Stimulated activated CD4-positive, alpha-beta T cell treated with anti-CD3 and anti-CD28 coated beads, Interleukin-12 subunit alpha, Interleukin-12 subunit beta, amount 100 ng/mL, for 24 hours (primary cell): ENCODE results near the gene DENND11.
"Not testable (repeated sequence)": the region's sequence is repeated elsewhere in the genome, so short reads cannot be mapped to it uniquely, and the experiment has no call there.

Source experiments
- DNase-seq, 2 experiments: peaks; one replicate each; pipeline ENCODE4 v3.0.0-alpha.2; 2020; ENCODE audit warnings: low read depth in 2 of 2

DENND11 gene

GRCh38 chr7:141706239-141707064 is 4.5 kb upstream of the DENND11 start:
- DNase-seq, result no peak

GRCh38 chr7:141704741-141705140 is 2.8 kb upstream of the DENND11 start:
- DNase-seq, result no peak

DNA sequence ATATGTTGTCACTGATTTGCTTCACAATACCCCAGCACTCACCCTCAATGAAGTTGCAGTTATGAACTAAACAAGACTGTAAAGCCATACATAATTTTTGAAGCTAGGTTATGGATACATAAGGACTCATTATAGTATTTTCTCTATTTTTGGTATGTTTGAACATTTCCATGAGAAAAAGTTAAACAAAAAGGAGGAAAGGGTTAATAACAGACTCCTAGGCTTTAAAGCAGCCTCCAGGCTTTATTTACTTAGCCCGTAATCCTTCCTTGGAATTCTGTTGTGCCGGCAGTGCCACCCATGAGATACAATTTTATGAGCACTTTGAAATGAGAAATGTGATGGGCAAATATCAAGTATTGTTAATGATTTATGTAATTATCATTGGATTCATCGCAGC is 2.1 kb upstream of the DENND11 start:
- DNase-seq, result no peak

GRCh38 chr7:141702892-141703291 is 926 bp upstream of the DENND11 start:
- no peak for DNase-seq

- DNase-seq, result peak; percentile 40 to 51
These were observed 398 bp downstream of the DENND11 start for GRCh38 chr7:141701489-141702046.

DNA sequence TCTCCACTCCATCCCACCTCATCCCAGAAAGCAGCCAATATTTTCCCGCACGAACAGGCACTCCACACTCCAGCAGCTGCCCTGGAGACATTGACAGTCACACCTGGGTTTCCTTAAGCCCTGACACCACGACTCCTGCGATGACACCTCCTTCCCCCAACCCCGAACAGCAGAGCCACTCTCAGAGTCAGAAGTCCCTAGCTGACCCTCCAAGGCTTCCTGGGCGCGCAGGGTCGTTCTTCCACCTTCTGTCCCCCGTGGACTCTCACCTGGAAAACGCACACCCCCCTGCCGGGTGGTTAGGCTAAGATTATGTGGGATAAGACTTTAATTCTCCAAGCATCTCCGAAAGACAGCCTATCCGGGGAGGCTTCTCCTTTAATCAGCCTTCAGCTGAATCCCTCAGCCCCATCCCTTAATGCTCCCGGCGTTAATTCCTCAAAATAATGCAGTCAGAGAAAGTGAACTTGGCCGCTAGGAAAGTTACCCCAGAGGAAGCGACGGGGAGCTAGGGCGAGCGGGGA is 1.1 kb downstream of the DENND11 start:
- no peak for DNase-seq

DNA sequence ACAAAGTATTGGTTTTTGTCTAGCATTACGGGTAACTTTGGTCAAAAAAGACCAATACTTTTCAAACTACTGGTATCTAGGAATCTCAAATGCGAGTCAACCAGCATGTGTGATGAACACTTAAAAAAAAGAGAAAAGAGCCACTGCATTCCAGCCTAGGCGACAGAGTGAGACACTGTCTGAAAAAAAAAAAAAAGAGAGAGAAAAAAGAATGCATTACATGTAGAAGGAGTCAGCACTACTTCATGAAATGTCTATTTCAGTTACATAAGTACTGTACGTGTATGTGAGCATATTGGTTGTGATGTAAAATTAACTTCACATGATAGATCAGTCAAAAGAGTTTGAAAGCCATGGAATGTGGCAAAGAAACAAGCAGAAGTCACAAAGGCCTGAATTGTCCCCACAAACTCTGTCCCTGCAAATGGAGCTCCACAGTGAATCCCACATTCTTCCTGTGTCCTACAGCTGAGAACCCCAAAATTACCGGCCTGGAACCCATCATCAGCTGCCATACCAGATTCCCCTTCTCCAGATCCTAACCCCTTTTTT is 1.6 kb downstream of the DENND11 start:
- DNase-seq, result no peak

DNA sequence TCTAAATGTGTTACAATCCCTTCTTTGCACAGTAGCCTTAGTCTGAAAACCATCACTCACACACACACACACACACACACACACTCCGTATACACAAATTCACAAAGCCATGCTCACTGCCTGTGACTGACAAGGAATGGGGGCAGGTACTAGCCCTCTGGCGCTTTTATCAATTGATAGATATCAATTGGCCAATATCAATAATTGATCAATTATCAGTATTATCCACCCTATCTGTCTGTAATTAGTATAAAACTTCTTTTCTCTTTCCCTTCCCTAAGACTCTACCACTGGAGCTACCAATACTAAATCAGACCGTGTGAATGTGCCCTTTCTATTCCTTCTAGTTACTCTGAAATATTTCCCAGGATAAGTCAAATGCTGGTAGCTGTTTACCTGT is 2.1 kb downstream of the DENND11 start:
- DNase-seq, result no peak

DNA sequence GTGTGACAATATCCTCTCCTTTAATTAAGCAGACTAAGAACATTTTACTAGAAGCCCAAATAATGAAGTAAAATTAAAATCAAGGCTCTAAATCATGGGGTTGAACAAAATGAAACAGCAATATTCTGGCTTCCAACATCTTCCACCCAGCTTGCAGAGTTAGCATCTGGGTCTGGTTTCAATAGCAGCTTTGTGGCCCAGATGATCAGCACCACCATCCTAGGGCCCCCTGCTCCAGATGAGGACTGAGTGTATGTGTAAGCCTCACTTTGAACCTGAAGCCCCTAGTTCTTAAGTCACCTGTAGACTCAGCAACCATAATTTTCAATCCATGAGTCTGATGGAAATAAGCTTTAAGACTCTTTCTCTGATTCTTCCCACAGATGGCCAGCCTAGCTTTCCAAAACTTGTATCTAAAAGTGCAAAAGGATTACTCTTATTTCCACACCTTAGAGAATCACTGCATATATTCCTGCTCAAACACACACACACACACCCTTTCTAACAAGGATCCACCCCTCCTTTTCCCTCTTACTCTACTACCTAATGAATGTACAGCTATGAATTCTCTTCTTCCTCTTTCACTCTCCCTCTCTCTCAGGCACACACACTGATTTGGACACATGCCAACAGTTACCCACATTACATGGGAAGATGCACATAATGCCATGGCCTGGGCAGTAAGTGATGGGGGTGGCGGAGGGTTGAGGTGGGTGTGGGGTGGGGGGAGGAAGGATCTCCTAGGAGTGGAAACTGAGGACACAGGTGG is 3.5 kb downstream of the DENND11 start:
- no peak for DNase-seq

- DNase-seq, result no peak
These were observed 4.6 kb downstream of the DENND11 start for GRCh38 chr7:141697211-141697871.

DNA sequence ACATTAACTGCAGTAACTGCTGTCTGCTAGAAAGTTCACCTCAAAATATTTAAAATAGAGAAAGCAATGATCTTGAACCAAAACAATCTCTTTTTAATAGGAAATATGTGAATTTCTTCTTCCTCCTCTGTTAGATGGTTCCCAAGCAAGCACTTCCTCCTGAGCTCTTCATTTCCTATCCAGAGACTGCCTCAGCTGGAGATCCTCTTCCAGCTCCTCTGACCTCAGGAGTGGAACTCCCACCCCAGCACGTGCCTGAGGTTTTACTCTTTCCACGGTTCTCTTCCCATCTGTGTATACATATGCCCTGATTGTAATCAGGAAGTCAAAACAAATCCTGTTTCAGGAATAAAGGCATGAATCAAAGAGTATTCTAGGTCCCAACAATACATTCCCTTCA is 5.6 kb downstream of the DENND11 start:
- DNase-seq, result no peak

DNA sequence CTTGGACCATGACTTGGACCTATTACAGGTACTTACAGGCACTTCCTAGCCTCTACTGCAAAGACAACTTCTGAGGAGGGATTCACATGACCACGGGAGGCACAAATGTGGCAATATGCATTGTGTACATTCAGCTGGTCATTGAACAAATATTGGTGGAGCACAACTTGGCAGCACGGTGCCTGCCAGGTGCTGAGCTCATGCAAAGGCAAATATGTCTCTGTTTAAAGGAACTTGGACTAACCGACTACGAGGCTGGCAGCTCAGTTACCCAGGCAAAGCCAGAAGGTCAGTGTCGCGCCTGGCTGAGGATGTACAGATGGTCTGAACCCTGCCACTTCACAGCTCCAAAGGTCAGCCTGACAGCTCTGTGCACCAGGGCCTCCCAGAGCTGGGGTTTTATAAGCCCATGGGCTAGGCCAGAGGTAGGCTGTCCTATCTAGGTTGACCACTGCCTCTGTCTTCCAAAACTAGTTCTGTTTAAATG is 6.1 kb downstream of the DENND11 start:
- DNase-seq, result no peak

- no peak for DNase-seq
These were observed 8.9 kb downstream of the DENND11 start for GRCh38 chr7:141693082-141693481.

- DNase-seq, result no peak
These were observed 10.0 kb downstream of the DENND11 start for GRCh38 chr7:141691961-141692360.

DNA sequence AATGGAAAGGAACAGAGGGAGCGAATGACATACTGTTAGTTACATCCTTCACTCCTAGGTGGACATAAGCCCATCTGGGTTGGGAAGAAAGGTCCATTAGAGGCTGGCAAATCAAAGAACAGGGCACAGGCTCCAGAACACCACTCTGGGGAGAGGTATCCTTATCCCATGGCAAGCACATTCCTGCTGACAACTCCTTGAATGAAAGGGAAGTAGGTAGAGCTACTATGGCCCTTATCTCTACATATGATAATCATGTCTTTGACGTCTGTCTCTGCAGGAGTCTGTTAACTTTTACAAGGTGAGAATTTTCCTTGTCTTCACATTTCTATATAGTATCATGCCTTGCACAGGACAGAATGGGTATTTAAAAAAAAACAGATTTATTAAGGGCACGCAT is 10.4 kb downstream of the DENND11 start:
- DNase-seq, result no peak

DNA sequence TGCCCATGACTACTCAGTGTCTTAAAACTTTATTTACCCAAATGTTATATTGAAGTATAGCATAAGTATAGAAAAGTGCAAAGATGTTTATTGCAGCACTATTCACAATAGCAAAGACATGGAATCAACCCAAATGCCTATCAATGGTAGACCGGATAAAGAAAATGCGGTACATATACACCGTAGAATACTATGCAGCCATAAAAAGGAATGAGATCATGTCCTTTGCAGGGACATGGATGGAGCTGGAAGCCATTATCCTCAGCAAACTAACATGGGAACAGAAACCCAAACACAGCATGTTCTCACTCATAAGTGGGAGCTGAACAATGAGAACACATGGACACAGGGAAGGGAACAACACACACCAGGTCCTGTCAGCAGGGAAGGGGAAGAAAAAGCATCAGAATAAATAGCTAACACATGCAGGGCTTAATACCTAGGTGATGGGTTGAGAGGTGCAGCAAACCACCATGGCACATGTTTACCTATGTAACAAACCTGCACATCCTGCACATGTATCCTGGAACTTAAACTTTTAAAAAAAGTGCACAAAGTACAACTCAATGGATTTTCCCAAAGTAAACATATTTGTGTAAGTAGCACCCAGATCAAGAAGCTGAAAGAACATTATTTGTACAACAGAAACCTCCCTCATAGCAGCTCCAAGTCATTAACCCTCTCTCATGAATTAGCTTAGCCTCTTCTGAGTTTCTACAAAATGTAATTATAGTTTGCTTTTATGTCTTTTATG is 12.7 kb downstream of the DENND11 start:
- not testable (repeated sequence) for DNase-seq

DNA sequence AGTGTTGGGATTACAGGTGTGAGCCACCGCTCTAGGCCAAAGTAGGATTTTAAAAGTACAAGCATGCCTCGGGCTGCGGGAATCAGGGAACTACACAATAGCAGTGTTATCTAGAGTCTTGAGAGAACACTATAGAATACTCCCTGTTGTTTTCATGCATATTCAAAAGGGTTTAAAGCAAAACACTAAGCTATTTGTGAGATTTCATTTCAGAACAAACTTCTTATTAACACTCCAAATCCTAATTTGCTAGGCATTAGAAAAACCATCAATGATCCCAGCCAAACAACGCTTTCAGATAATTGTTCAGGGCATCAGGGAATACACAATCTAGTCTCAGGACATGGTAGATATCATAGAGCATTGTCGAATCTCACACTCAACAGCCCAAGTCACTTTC is 13.9 kb downstream of the DENND11 start:
- no peak for DNase-seq

GRCh38 chr7:141686670-141687069 is 15.3 kb downstream of the DENND11 start:
- no peak for DNase-seq

- no peak for DNase-seq
These were observed 15.9 kb downstream of the DENND11 start for GRCh38 chr7:141686074-141686473.

- no peak for DNase-seq
These were observed 16.5 kb downstream of the DENND11 start for GRCh38 chr7:141685285-141686023.
